Stimulated activated CD8-positive, alpha-beta memory T cell treated with anti-CD3 and anti-CD28 coated beads, Interleukin-2, amount 100 ng/mL, for 1 hour (primary cell): ENCODE results near the gene PUM2.

ENCODE experiments used
- DNase-seq, 2 donors: peaks; one replicate each; pipeline ENCODE4 v3.0.0-alpha.2; 2020; ENCODE audit warnings: low read depth in 2 of 2

PUM2 gene

DNA sequence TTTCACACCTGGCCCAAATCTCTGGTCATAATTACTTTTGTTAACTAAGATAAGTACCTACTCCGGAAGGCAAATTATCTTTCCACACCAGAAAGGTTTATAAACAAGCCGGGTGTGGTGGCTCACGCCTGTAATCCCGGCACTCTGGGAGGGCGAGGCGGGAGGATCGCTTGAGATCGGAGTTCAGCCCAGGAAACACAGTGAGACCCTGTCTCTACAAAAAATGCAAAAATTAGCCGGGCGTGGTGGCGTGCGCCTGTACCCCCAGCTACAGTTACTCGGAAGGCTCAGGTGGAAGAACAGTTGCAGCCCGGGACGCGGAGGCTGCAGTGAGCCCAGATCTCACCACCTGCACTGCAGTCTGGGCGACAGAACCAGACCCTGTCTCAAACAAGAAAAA lies 2.1 kb downstream of the PUM2 start:
- no peak for DNase-seq

GRCh38 chr2:20346565-20347381 lies 3.9 kb downstream of the PUM2 start:
- DNase-seq = no peak

GRCh38 chr2:20343128-20343527 lies 7.5 kb downstream of the PUM2 start:
- DNase-seq = no peak

GRCh38 chr2:20339012-20339411 lies 11.6 kb downstream of the PUM2 start:
- no peak for DNase-seq

GRCh38 chr2:20334605-20335203 lies 15.9 kb downstream of the PUM2 start:
- DNase-seq = no peak

GRCh38 chr2:20333738-20334137 lies 16.9 kb downstream of the PUM2 start:
- no peak for DNase-seq

- no peak for DNase-seq
Measured at GRCh38 chr2:20330192-20330591, 20.5 kb downstream of the PUM2 start.

GRCh38 chr2:20327370-20327769 lies 23.3 kb downstream of the PUM2 start:
- no peak for DNase-seq

DNA sequence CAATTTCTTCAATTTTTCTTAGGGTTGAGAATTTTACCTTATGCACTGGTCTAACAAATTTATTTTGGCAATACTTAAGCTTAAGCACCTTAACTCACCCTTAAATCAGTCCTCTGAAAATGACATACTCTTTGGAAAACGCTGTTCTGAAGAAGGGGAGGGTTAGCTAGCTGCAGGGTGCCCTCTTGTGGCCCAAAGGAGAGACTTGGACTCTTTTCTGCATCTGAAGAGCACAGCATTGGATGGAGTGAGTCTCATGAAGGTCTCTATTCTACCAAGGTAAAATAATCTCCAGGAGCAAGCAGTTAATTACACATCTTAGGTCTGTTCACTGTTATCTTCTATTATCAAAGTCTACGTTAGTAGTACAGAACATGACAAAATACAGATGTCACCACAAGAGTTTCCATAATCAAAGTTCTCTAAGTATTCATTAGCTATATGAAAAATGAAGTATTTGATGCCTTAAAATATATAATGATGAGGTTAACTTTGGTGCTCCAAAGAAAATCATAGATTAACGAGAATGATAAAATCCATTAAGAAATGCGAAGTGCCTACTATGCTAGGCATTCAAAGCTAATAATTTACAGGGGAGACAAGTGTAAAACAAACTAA lies 24.4 kb downstream of the PUM2 start:
- peak in 1 of 2 donors; percentile 28 for DNase-seq

DNA sequence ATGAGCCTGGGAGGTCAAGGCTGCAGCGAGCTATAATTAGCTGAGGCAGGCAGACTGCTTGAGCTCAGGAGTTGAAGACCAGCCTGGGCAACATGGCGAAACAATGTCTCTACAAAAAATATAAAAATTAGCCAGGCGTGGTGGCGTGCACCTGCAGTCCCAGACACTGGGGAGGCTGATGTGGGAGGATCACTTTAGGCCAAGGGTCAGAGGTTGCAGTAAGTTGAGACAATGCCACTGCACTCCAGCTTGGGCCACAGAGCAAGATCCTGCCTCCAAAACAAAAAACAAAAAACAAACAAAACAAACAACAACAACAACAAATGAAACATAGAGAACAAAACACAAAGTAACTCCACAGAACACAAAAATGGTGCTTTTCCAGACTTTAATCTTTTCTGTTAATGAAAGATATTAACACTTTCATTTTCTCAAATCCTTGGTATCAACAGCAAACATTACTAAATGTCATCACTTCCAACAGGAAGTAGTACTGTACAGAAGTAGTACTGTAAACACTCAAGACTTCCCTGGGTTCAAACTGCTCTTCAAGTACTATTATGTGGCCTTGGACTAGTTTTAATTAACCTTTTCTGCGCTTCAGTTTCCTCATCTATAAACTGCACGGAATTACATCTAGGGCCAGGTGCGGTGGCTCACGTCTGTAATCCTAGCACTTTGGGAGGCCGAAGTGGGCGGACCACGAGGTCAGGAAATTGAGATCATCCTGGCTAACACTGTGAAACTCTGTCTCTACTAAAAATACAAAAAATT lies 27.9 kb downstream of the PUM2 start:
- no peak for DNase-seq

DNA sequence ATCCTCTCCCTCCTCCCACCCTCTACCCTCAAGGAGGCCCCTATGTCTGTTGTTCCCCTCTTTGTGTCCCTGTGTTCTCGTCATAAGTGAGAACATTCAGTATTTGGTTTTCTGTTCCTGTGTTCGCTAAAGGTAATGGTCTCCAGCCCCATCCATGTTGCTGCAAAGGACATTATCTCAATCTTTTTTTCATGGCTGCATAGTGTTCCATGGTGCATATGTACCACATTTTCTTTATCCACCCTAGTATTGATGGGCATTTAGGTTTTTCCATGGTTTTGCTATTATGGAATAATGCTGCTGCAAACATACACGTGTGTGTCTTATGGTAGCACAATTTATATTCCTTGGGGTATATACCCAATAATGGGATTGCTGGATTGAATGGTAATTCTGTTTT lies 33.0 kb downstream of the PUM2 start:
- DNase-seq = no peak

GRCh38 chr2:20317197-20317596 lies 33.4 kb downstream of the PUM2 start:
- DNase-seq = no peak

DNA sequence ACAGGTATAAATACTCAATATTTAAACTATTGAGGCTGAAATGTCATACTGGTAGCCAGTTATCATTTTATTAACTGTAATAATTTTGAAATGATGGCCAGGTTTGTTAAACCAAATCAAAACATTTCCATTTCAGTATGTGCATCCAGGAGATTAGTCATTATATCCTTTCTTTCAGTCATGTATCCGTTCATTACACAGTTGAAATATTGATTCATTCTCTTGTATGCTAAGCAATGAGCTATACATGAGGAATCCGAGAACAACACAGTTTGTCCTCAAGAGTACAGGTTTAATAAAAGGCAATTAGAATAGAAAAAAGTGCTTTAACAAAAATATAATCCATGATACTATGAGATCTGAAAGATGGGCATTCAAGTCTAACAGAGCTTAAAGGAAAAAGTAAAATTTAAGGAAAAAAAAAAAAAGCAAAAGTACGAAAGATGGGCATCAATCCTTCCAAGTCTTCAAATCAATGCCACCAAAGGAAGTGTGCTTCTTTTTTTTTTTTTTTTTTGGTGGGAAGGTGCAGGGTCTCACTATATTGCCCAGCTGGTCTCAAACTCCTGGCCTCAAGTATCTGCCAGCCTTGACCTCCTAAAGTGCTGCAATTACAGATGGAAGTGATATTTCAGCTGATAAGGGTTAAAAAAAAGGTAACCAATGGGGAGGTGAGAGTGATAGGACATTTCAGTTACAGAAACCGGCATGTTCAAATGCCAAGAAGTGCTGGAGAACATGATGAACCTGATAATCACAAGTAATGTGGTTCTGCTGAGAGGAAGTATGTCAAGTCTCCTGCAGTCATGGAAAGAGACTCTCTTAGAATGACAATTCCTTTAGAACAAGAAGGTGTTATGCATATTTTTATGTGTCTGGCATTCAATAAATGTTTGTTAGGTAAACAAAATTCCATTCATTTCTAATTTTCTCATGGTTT lies 35.8 kb downstream of the PUM2 start:
- DNase-seq = no peak

DNA sequence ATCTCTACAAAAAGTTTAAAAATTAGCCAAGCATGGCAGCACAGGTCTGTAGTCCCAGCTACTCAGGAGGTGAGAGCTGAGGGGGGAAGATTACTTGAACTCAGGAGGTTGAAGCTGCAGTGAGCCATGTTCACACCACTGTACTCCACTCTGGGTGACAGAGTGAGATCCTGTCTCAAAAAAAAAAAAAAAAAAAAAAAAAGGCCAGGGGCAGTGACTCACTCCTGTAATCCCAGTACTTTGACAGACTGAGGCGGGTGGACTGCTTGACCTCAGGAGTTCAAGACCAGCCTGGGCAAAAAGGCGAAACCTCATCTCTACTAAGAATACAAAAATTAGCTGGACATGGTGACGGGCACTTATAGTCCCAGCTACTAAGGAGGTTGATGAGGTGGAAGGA lies 37.0 kb downstream of the PUM2 start:
- DNase-seq = no peak

DNA sequence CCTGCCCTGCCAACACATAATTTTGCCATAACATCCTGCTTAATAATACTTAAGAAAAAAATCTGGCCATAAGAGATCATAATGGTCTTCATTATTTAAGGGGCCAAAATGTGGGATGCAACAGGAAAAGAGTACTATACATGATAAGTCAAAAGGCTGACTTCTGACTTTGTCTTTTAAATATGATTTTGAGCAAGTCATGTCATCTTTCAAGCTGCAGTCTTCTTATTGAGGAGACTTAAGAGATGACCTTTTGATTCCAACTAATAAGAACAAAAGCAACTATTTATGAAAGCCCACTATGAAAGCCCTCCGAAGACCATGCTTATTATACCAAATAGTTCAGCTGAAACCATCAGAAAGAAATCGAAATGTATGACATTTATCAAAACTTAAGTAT lies 41.6 kb downstream of the PUM2 start:
- DNase-seq = no peak

- DNase-seq = no peak
Measured at GRCh38 chr2:20307311-20307710, 43.3 kb downstream of the PUM2 start.

- no peak for DNase-seq
Measured at GRCh38 chr2:20304411-20304810, 46.2 kb downstream of the PUM2 start.

- no peak for DNase-seq
Measured at GRCh38 chr2:20303966-20304365, 46.7 kb downstream of the PUM2 start.

DNA sequence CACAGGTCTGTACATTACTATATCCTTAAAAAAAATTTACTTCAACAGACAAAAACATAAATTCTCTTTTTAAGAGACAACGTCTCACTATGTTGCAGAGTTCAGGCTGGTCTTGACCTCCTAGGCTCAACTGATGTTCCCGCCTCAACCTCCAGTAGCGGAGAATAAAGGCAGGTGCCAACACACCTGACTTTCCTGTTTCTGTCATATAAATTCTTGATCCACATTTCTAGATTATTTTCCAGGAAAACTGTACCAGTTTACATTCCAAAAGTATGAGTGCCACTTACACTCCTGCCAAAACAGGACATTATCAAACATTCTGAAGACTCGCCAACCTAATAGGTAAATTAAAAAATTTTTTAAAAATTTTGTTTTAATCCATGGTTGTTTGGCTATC lies 48.6 kb downstream of the PUM2 start:
- no peak for DNase-seq

DNA sequence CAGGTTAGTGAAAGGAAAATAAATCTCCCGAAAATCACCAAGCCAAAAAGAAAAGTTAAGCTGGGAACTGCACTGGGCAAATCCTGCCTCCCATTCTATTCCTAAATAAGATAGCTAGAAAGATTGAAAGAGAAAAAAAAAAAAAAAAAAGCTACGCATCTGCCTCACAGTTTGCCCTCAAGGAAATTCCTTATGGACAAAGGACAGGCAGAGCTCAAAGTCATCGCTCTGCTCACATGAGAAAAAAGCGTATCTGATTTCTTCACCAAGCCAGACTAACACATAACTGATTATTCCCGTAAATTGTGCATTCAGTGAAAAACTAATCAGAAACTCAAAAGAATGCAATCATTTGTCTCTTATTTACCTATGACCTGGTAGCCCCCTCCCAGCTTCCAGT lies 50.0 kb downstream of the PUM2 start:
- no peak for DNase-seq

DNA sequence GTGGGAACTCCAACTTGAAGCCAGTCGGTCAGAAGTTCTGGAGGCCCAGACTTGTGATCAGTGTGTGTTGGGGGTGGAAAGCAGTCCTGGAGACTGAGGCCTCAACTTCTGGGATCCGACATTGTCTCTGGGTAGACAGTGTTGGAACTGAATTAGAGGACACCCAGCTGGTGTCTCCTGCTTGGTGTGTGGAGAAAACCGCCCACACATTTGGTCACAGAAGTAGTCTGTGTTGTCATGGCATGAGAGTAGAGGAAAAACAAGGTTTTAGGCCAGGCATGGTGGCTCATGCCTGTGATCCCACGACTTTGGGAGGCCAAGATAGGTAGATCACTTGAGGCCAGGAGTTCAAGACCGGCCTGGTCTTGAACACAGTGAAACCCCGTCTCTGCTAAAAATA lies 51.5 kb downstream of the PUM2 start:
- no peak for DNase-seq
